Measurements from ENCODE around the gene BACH2. TPM values are rescaled to one million over a fixed set of nuclear protein-coding genes. Genes with fewer than 3 reads are reported as not detected.

The BACH2 gene
- total and polyA plus RNA-seq, 10 of the 15 experiments (the other 5 are each of a cell fraction or from before 2014, with no cell fraction given): 0.03 to 0.28 (median 0.04) TPM; not detected in 3

DNA sequence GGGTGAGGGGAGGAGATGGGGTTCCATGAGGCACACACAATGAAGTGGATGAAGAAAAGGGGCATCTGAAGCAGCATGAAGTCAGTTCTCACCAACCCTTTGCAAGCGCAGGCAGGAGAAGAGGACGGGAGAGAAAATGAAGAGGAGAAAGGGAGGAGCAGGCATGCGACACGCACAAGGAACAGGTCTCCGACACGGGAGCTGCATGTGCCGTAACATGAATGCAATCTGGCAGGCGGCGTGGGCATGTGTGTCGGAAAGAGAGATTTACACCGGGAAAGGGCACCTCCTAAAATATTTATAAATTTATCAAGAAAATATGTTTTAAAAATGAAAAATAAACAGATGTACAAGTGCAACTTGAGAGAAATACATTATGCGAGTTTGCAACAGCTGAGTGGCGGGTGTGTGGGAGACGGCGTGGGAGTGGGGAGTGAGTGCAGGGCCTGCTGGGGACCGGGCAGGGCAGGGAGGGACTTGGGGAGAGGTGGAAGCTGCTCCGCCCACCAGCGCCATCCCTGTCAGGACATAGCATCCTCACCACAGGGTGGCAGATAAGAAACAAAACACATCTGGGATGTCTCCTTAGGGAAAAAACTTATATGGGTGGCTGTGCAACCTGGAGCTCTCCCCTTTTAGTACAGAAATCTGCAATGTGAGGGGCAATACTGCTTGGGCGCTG lies 361.8 kb downstream of the BACH2 start:
- H3K9me3 ChIP-seq (replicated peaks; ENCODE audit: control insufficient read depth, insufficient read depth, low read length): no peaks in the 10 kb centered on the region
- ATAC-seq (no peak), FAIRE-seq (no peak), DNase-seq (ENCODE audit: low read depth, low spot score) (no peak)
- H3K36me3 ChIP-seq (ENCODE audit: control insufficient read depth in 2 of 2, insufficient read depth in 2 of 2, low read length in 1 of 2): no peaks in the 10 kb centered on the region
- TF ChIP-seq MEF2A (IDR thresholded peaks at IDR 0.05; ENCODE audit: insufficient read depth, low read depth, low read length): no peak
- TF ChIP-seq EZH2 (IDR thresholded peaks at IDR 0.05; ENCODE audit: borderline replicate concordance, control insufficient read depth, low read depth, low read length): no peak
- no peak for TF ChIP-seq YY1 (IDR thresholded peaks at IDR 0.05; ENCODE audit: low read depth, low read length)
- TF ChIP-seq NFYA (IDR thresholded peaks at IDR 0.05; ENCODE audit: borderline replicate concordance, low read depth, low read length): no peak
- TF ChIP-seq IKZF1 (conservative IDR thresholded peaks at IDR 0.05): no peak
- no peak for TF ChIP-seq BCL11A (IDR thresholded peaks at IDR 0.05; ENCODE audit: low read depth, low read length)
- no peak for TF ChIP-seq ZBED1 (IDR thresholded peaks at IDR 0.05; ENCODE audit: borderline replicate concordance)
- TF ChIP-seq SMARCA5 (IDR thresholded peaks at IDR 0.05): no peak
- TF ChIP-seq, protein P1, sequence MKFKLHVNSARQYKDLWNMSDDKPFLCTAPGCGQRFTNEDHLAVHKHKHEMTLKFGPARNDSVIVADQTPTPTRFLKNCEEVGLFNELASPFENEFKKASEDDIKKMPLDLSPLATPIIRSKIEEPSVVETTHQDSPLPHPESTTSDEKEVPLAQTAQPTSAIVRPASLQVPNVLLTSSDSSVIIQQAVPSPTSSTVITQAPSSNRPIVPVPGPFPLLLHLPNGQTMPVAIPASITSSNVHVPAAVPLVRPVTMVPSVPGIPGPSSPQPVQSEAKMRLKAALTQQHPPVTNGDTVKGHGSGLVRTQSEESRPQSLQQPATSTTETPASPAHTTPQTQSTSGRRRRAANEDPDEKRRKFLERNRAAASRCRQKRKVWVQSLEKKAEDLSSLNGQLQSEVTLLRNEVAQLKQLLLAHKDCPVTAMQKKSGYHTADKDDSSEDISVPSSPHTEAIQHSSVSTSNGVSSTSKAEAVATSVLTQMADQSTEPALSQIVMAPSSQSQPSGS (IDR thresholded peaks at IDR 0.05; ENCODE audit: low read length): no peak
- H3K4me1 ChIP-seq (ENCODE audit: control insufficient read depth, insufficient read depth, low read length): no peaks in the 10 kb centered on the region
- no peak overlapping the region for H3K4me3 ChIP-seq
- ChIA-PET POLR2A (no interaction called here), SMC1A (ENCODE audit: uncharacterized antibody, unreplicated experiment) (no interaction called here), RAD21 (ENCODE audit: unreplicated experiment) (no interaction called here), CTCF (interaction anchor here (1.0 kb wide), 1 partner anchor 544 kb away, joined by 3 read pairs; no protein-coding TSS in a partner anchor)
- in situ Hi-C loops (cut with MboI) (loop anchor here (5.0 kb wide), 1 partner anchor 542 kb away; no protein-coding TSS in a partner anchor), intact Hi-C loops (cut with micrococcal nuclease; ENCODE audit: unreplicated experiment) (no loop called here)
- H4K20me1 ChIP-seq (ENCODE audit: control insufficient read depth, insufficient read depth): no peaks in the 10 kb centered on the region
- H3K79me2 ChIP-seq (ENCODE audit: control insufficient read depth, insufficient read depth, low read length): no peaks in the 10 kb centered on the region
- BruUV-seq (replicated peaks): no TSS peak
- H3K27ac ChIP-seq (ENCODE audit: control insufficient read depth, insufficient read depth): no peak overlapping the region
- no peak overlapping the region for H3K4me2 ChIP-seq (ENCODE audit: control insufficient read depth, insufficient read depth)
- H2AFZ ChIP-seq (ENCODE audit: control insufficient read depth, low read depth, low read length): no peak overlapping the region
- H3K9ac ChIP-seq (ENCODE audit: control insufficient read depth, insufficient read depth, low read length): no peak overlapping the region
- H3K27me3 ChIP-seq (replicated peaks in 1 of 2; ENCODE audit: control insufficient read depth in 2 of 2, insufficient read depth in 2 of 2, low read length in 1 of 2): peaks cover 0 to 2% of the 10 kb centered on the region in 2 experiments; a peak in 3 of 4 replicates
- WGBS (ENCODE audit: insufficient coverage, insufficient replicate concordance, low lambda C conversion rate, missing lambda C conversion rate): 72% methylated on average over 18 of the region's 19 CpGs
